Measurements from ENCODE around the gene ZC3H12D. TPM values are rescaled to one million over a fixed set of nuclear protein-coding genes. Genes with fewer than 3 reads are reported as not detected.

Gene ZC3H12D
- total RNA-seq, 2 experiments from 2014 or later = 25.3 to 37.5 TPM

- ATAC-seq = peak; percentile 27
- DNase-seq = peak; percentile 69
- Mint-ChIP-seq H3K4me3 (peak overlapping the region; percentile 90), H3K4me1 (peaks cover 55% of the 10 kb centered on the region), H3K27me3 (no peaks in the 10 kb centered on the region), H3K9me3 (ENCODE audit: low read depth) (no peaks in the 10 kb centered on the region), H3K36me3 (peaks cover 36% of the 10 kb centered on the region), H3K27ac (peak overlapping the region; percentile 97)
- CTCF ChIA-PET = no interaction called here
Measured at GRCh38 chr6:149480502-149481280, 4.1 kb downstream of the ZC3H12D start.

- Mint-ChIP-seq H3K36me3 (peaks cover 35% of the 10 kb centered on the region), H3K27ac (no peak overlapping the region), H3K4me1 (peaks cover 45% of the 10 kb centered on the region), H3K27me3 (no peaks in the 10 kb centered on the region), H3K4me3 (no peak overlapping the region), H3K9me3 (ENCODE audit: low read depth) (no peaks in the 10 kb centered on the region)
- CTCF ChIA-PET = interaction anchor here (1.2 kb wide), 1 partner anchor 10 kb away, joined by 3 read pairs; no protein-coding TSS in a partner anchor
- DNase-seq (no peak), ATAC-seq (no peak)
Measured at GRCh38 chr6:149478631-149479314, 6.0 kb downstream of the ZC3H12D start.

- no peak for ATAC-seq
- CTCF ChIA-PET = interaction anchor here (0.7 kb wide), 1 partner anchor 16 kb away, joined by 4 read pairs; no protein-coding TSS in a partner anchor
- H3K27me3 Mint-ChIP-seq = no peaks in the 10 kb centered on the region
- no peak overlapping the region for H3K4me3 Mint-ChIP-seq
- no peak for DNase-seq
- peak overlapping the region; percentile 39 for H3K27ac Mint-ChIP-seq
- H3K4me1 Mint-ChIP-seq = peaks cover 52% of the 10 kb centered on the region
- H3K36me3 Mint-ChIP-seq = peaks cover 36% of the 10 kb centered on the region
- no peaks in the 10 kb centered on the region for H3K9me3 Mint-ChIP-seq (ENCODE audit: low read depth)
Measured at GRCh38 chr6:149477544-149477943, 7.3 kb downstream of the ZC3H12D start.

- Mint-ChIP-seq H3K4me3 (no peak overlapping the region), H3K27ac (no peak overlapping the region), H3K36me3 (peaks cover 37% of the 10 kb centered on the region), H3K4me1 (peaks cover 58% of the 10 kb centered on the region), H3K9me3 (ENCODE audit: low read depth) (no peaks in the 10 kb centered on the region), H3K27me3 (no peaks in the 10 kb centered on the region)
- no peak for DNase-seq
- CTCF ChIA-PET = no interaction called here
- no peak for ATAC-seq
Measured at GRCh38 chr6:149476789-149477455, 7.9 kb downstream of the ZC3H12D start.

GRCh38 chr6:149474108-149474935 lies 10.5 kb downstream of the ZC3H12D start:
- no peak for ATAC-seq
- H3K27ac Mint-ChIP-seq = peak overlapping the region; percentile 8
- H3K36me3 Mint-ChIP-seq = peaks cover 38% of the 10 kb centered on the region
- CTCF ChIA-PET = interaction anchor here (0.6 to 3.6 kb wide), 5 partner anchors 9 to 42 kb away, joined by 3 to 17 read pairs (median 4); partner anchors contain the start of gene ZC3H12D
- no peaks in the 10 kb centered on the region for H3K9me3 Mint-ChIP-seq (ENCODE audit: low read depth)
- no peak overlapping the region for H3K4me3 Mint-ChIP-seq
- H3K27me3 Mint-ChIP-seq = no peaks in the 10 kb centered on the region
- no peak for DNase-seq
- H3K4me1 Mint-ChIP-seq = peaks cover 49% of the 10 kb centered on the region

- H3K4me3 Mint-ChIP-seq = no peak overlapping the region
- no peaks in the 10 kb centered on the region for H3K9me3 Mint-ChIP-seq (ENCODE audit: low read depth)
- peaks cover 39% of the 10 kb centered on the region for H3K36me3 Mint-ChIP-seq
- no peak for ATAC-seq
- DNase-seq = no peak
- CTCF ChIA-PET = interaction anchor here (0.8 to 3.6 kb wide), 6 partner anchors 11 to 43 kb away, joined by 3 to 17 read pairs (median 4); partner anchors contain the start of gene ZC3H12D
- H3K27ac Mint-ChIP-seq = peak overlapping the region; percentile 9
- H3K27me3 Mint-ChIP-seq = no peaks in the 10 kb centered on the region
- peaks cover 48% of the 10 kb centered on the region for H3K4me1 Mint-ChIP-seq
Measured at GRCh38 chr6:149473080-149474052, 11.4 kb downstream of the ZC3H12D start.

GRCh38 chr6:149472241-149472640 lies 12.6 kb downstream of the ZC3H12D start:
- H3K27ac Mint-ChIP-seq = peak overlapping the region; percentile 24
- ATAC-seq (no peak), DNase-seq (no peak)
- H3K27me3 Mint-ChIP-seq = no peaks in the 10 kb centered on the region
- peaks cover 36% of the 10 kb centered on the region for H3K36me3 Mint-ChIP-seq
- H3K4me1 Mint-ChIP-seq = peaks cover 53% of the 10 kb centered on the region
- H3K9me3 Mint-ChIP-seq (ENCODE audit: low read depth) = no peaks in the 10 kb centered on the region
- H3K4me3 Mint-ChIP-seq = no peak overlapping the region
- CTCF ChIA-PET = interaction anchor here (3.6 kb wide), 1 partner anchor 44 kb away, joined by 17 read pairs; no protein-coding TSS in a partner anchor

- H3K27ac Mint-ChIP-seq = peak overlapping the region; percentile 24
Measured at GRCh38 chr6:149471801-149472200, 13.0 kb downstream of the ZC3H12D start.

GRCh38 chr6:149470948-149471347 lies 13.9 kb downstream of the ZC3H12D start:
- Mint-ChIP-seq H3K27me3 (no peaks in the 10 kb centered on the region), H3K4me3 (no peak overlapping the region), H3K4me1 (peaks cover 52% of the 10 kb centered on the region), H3K9me3 (ENCODE audit: low read depth) (no peaks in the 10 kb centered on the region), H3K36me3 (peaks cover 32% of the 10 kb centered on the region), H3K27ac (no peak overlapping the region)
- ATAC-seq = no peak
- CTCF ChIA-PET = no interaction called here
- DNase-seq = no peak

More at GRCh38 chr6:149471801-149472200, 13.0 kb downstream of the ZC3H12D start:
- no peaks in the 10 kb centered on the region for H3K9me3 Mint-ChIP-seq (ENCODE audit: low read depth)
- DNase-seq (no peak), ATAC-seq (no peak)
- H3K36me3 Mint-ChIP-seq = peaks cover 33% of the 10 kb centered on the region
- no peak overlapping the region for H3K4me3 Mint-ChIP-seq
- H3K4me1 Mint-ChIP-seq = peaks cover 53% of the 10 kb centered on the region
- H3K27me3 Mint-ChIP-seq = no peaks in the 10 kb centered on the region
- CTCF ChIA-PET = interaction anchor here (3.6 kb wide), 1 partner anchor 45 kb away, joined by 17 read pairs; no protein-coding TSS in a partner anchor

GRCh38 chr6:149468179-149468578 lies 16.6 kb downstream of the ZC3H12D start:
- no peak for DNase-seq
- peaks cover 56% of the 10 kb centered on the region for H3K4me1 Mint-ChIP-seq
- peaks cover 31% of the 10 kb centered on the region for H3K36me3 Mint-ChIP-seq
- ATAC-seq = peak; percentile 26
- CTCF ChIA-PET = interaction anchor here (0.8 to 1.4 kb wide), 3 partner anchors 11 to 49 kb away, joined by 3 to 13 read pairs (median 3); partner anchors contain the start of gene ZC3H12D
- H3K27ac Mint-ChIP-seq = peak overlapping the region; percentile 60
- H3K27me3 Mint-ChIP-seq = no peaks in the 10 kb centered on the region
- H3K9me3 Mint-ChIP-seq (ENCODE audit: low read depth) = no peaks in the 10 kb centered on the region
- no peak overlapping the region for H3K4me3 Mint-ChIP-seq

GRCh38 chr6:149467265-149467664 lies 17.5 kb downstream of the ZC3H12D start:
- peaks cover 38% of the 10 kb centered on the region for H3K36me3 Mint-ChIP-seq
- no peaks in the 10 kb centered on the region for H3K9me3 Mint-ChIP-seq (ENCODE audit: low read depth)
- DNase-seq = no peak
- H3K4me1 Mint-ChIP-seq = peaks cover 47% of the 10 kb centered on the region
- CTCF ChIA-PET = no interaction called here
- no peak overlapping the region for H3K27ac Mint-ChIP-seq
- ATAC-seq = no peak
- H3K27me3 Mint-ChIP-seq = no peaks in the 10 kb centered on the region
- no peak overlapping the region for H3K4me3 Mint-ChIP-seq

Measured in activated CD8-positive, alpha-beta memory T cell treated with anti-CD3 and anti-CD28 coated beads, Interleukin-2, amount 10 ng/mL, durations not matched to agents 7 days and 5 days (primary cell).